ENCODE results near the gene LMO1.

LMO1 gene

DNA sequence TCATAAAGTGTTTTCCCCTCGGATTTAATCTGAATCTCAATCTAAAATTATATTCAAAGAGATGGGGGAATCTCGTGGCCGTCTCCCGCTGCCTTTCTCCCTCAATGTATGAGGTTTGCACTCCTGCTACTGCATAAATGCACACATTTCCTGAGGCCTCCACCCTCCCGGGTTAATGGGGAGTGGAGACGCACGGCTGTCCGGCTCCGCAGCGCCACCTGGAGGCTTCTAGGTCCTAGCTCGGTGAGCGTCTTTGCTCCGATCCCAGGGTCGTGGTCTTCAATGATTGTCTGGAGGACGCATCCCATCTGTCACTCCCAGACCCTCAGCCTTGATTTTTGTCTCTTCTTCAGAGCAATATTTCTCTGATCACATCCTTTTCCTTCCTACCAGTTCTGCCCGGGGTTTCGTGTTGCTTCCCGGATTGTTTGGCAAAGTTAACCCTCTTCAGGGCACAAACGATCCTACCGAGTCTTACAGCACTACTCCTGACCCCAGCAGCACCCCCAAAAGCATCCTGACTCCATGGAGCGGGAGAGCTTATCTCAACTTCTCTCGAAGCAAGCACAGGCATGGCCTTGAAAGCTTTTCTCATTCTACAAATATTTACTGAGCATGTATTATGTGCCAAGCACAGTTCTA, at the start of gene LMO1:
Gene LMO1 (minus strand): TSS at position 110 of the 642 bp plus-strand sequence. CDS start 516 bp downstream, outside the sequence.
- DNase-seq: peak; percentile 79 to 93 (median 86)

GRCh38 chr11:8312986-8313385, 49.3 kb upstream of the LMO1 start:
- DNase-seq: no peak

- DNase-seq: no peak
Measured at GRCh38 chr11:8311366-8311765, 47.7 kb upstream of the LMO1 start.

DNA sequence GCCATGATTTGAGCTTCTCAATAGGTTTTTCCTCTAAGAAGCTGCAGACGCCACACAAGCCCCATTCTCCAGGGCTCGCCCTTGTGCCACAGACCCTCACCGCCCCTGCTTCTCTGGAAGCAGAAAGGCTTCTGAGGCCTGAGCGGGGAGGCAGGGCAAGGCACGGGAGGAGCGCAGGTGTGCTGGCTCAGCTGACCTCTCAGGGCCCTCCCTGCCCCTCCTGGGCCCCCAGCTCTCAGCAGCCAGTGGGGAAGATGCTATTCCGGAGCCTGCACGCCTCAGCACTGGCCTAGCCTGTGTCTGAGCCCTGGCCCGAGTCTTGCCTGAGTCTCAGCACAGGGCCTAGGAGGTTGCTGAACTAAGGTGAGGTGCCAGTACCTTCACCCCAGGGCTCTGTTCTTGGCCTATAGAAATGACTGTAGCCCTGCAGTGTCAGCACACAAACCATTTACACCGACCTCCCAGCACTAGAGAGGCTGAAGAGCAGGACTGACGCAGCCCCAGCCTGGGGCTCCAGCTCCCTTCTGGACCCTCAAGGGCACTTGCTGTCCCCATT, 47.1 kb upstream of the LMO1 start:
- no peak for DNase-seq

- DNase-seq: no peak
Measured at GRCh38 chr11:8309862-8310261, 46.2 kb upstream of the LMO1 start.

- DNase-seq: no peak
Measured at GRCh38 chr11:8309311-8309710, 45.6 kb upstream of the LMO1 start.

DNA sequence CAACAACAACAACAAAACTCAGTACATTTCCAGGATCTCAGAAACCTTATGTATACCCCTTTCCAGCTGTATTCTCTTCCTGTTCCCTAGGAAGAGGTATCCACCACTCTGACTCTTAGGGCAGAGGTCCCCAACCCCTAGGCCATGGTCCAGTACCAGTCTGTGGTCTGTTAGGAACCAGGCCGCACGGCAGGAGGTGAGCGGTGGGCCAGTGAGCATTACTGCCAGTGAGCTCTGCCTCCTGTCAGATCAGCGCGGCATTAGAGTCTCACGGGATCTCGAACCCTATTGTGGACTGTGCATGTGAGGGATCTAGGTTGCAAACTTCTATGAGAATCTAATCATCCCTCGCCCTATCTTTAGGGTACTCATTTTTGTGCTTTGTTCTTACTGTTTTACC, 43.9 kb upstream of the LMO1 start:
- no peak for DNase-seq

DNA sequence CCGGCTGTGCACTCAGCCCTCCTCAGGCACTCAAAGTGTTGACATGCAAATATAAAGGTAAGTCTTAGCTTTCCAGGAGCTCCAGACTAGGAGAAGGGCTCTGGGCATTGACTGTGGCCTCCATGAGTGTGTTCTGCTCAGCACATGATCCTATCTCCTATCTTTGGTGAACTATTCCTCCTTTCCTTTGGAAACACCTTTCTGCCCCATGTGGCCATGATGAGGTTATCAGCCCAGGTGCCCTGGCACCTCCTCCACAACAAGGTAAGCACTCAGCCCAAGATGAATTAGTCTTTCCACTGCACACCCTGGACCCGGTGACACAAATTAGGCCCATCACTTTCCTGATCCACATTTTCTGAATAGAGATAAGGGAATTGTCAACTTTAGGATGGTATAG, 37.9 kb upstream of the LMO1 start:
- no peak for DNase-seq

DNA sequence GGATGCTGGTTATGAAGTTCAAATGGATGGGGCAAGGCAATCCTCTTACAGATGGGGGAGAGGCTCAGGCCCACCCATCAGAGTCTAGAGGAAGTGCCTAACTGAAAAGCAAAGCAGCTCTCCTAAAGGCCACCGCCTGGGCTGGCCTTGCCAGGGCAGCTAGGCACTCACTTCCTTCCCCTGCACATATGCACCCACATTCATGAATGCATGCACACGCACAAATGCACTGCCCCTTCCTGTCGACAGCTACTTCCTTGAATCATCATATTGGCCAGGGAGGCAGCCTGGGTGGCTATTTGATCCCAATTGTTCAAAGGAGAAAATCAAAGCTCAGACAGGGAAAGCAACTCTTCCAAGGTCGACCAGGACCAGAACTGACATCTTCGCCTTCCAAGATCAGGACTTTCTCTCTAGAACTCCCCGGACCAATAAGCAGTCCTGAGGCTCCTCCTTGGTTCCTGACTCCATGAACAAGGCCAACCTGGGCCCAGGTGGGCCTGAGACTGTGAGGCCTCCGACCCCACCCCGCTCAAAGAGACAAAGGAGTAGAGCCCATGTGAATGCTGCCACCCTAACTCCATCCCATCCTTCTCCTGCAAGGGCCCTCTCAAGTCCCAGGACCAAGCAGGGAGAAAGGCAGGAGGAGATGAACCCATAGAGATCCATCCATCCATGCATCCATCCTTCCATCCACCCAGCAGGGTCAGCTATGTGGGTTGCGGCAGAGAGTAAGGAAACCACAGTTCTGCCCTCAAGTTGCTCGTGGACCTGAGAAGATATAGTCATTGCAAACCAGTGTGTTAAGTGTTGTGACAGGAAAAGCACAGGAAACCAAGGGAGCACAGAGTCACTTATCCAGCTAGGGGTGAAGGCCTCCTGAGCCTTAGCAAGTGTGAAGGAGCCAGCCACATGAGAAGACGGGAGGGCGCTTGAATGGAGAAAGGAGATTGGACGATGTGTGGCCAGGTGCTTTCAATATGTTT, 35.4 kb upstream of the LMO1 start:
- peak in 2 of 3 donors; percentile 7 to 21 for DNase-seq

- DNase-seq: no peak
Measured at GRCh38 chr11:8297781-8298440, 34.2 kb upstream of the LMO1 start.

DNA sequence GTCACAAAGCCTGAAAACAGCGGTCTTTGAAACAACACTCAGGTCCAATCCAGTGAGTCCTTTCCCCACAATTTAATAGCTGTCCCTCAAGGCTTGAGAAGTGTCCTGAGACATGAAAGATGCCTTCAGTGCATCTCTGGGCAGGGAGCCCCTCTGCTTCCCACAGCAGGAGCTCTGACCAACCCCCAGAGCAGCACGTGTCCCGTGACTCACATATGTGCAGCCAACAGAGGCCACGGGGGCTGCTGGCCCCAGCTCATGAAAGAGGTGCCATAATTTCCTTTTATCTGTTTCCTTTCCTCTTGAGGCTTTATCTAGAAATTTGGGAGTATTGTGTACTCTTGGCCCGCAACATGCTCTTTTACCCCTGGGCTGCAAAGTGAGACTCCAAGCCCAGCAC, 33.2 kb upstream of the LMO1 start:
- DNase-seq: no peak

DNA sequence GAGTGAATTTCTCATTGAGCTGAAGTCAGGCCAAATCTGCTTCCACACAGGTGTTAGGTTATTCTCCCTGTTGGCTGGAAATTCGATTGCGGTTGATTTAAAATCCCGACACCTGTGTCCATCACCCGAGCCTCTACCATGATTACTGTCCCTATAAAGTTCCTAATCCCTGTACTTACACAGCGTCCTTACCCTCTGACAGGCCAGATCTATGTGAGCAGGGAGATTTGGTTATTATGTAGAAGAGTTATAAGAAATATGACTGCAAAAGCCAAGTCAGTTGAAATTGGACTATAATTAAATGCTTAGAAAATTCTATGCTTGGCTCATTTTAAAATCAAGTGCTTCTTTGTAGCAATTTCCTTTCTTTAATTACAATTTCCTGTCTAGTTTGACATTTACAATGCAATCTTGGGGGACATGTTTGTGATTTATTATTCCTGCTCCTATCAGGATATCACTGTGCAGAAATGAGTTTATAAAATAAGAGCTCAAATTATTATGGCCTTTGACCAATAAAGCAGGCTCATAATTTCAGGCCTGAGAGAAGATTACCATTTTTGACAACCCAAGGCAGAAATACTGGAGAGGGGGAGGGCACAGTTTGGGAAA, 32.5 kb upstream of the LMO1 start:
- no peak for DNase-seq

DNA sequence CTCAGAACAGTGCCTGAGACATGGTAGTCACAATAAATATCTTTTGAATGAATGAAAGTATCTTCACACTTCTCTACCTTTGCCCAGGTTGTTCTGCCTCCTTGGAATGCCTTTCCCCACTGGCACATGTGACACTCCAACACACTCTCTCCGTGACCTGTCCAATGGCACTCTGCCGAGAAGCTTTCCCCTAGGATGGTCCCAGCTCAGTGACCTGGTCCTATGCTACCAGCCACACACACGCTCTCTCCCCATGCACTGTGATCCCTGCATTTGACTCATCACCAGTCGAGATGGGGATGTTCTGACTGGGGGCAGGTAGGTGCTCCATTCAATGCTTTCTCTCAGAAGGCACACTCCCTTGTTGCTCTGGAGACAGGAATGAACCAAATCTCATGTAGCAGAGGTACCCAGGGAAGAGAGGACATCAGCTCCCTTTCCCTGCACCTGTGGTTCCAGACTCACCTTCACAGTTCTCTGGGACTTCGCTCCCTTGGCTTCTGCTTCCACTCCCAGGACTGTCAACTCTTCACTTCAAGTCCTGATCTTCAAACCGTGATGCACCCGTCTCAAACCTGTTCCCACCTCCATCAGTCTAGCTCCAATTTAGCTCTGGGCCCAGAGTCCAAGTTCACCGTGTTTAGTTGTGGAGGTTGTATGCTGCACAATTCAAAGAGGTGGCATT, 30.7 kb upstream of the LMO1 start:
- no peak for DNase-seq

GRCh38 chr11:8293171-8293570, 29.5 kb upstream of the LMO1 start:
- no peak for DNase-seq

DNA sequence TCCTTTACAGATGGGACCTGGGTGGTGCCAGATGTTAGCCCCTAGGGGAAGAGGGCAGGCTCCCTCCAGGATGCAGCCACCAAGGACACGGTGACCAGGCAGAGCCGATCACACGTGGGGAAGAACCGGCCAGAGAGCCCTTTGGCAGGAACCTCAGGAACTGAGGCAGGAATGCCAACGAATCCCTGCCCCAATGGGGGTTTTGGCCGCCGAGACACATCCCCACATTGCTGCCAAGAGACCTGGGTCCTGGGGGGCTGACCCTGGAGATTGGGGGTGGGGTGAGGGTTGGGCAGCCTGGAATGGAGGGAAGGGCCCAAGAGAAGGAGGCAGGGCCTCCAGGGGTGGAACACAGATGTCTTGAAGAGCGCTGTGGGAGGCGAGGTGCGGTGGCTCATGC, 28.7 kb upstream of the LMO1 start:
- no peak for DNase-seq

- no peak for DNase-seq
Measured at GRCh38 chr11:8291421-8292350, 28.0 kb upstream of the LMO1 start.

DNA sequence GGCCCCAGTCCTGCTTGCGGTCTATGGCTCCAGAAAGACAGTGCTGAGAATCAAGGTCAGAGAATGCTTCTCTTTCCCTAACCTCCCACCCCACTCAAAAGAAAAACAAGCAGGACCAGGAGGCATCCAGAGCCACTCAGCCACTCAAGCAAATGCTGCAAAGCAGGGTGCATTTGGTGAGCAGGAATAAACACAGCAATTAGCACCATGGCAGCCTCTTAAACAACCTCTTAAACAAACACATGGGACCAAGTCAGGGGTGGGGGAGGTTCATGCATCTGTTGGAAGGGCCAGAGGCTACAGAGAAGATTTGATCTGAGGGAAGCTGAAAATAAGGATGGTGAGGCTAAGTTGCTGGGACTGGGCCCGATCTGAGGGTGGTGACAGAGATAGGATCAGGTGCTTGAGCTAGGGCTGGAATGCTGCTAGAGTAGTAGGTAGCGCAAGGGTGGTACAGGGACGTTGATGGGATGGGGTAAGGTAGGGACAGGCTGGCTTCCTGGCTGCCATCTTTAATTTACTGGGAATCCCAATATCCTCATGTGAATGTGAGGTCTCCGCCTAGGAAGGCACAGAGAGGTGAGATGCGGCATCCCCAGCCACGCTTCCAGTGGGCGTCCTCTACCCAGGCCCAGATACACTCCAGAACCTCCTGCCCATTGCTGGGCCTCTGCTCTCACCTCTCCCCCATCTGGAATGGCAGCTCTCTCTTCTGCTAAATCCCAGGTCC, 26.6 kb upstream of the LMO1 start:
- DNase-seq: no peak

DNA sequence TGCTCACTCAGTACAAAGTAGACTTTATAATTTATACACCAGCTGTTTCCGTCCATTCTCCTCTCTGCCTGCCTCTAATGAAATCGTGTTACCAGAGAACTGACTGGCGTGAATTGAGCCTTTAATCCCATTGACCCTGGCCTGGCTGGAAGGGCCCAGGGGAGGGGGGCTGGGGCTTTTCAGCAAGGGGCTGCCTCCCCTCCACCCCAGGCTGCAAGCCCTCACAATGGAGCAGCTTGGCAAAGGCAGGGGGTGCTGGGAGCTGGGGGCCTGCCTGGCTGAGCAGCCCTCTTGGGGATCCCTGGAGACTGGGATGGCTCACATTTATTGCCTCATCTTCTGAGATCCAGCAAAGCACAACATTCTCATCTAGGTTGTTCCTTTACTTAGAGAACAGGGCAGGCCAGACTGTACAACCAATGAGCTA, 25.8 kb upstream of the LMO1 start:
- DNase-seq: no peak

DNA sequence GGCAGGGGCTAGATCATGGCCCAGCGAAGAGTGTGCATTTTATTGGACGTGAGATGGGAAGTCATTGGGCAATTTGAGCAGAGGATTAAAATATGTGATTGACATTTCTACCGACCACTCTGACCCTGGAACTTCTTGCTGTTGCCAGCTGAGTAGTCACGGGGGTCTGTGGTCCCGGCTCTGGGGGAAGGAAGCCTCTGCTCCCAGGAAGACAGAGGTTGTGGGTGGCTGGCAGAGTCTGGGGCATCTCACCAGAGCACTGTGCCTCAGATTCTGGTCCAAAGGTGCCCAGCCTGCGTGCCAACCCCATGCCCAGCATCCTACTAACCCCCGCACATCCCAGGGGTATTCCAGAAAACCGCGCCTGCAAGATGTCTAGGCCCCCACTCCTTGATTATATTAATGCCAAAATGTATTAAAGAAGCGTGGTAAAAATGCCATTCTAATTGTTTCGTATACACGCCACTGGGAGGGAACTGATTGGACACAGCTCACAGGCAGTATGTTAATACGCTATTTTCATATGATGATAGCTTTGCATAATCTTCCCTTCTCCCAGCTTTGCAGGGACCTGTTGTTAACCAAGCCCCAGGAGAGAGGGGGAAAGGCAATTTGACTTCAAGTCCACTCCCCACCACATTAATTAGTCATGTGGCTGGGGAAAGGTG, 25.3 kb upstream of the LMO1 start:
- DNase-seq: no peak
